Panc1 (cell line): ENCODE data around the gene SNTN. TPM values are rescaled to one million over a fixed set of nuclear protein-coding genes. Genes with fewer than 3 reads are reported as not detected.

ENCODE experiments used
- ATAC-seq: fragments of 200-7000 bp; cut with Tn5 transposase; 2 replicates; pipeline ENCODE4 v1.9.1; 2020; ENCODE audit warnings: mild to moderate bottlenecking, moderate library complexity
- BruUV-seq: library from RNA; stranded (reverse); fragments of 400-500 nt; replicated peaks from 2 replicates; lab custom pipeline; 2021; lab: Mats Ljungman, UMichigan
- CTCF ChIA-PET: fragments of 300-600 bp; sonication (Branson Sonifier 250); formaldehyde crosslinking; loops from one replicate; lab custom pipeline; 2022; ENCODE audit warnings: antibody characterized with exemption; lab: Charles Lee
- POLR2A ChIA-PET: fragments of 300-600 bp; sonication (Branson Sonifier 250); formaldehyde crosslinking; loops from one replicate; lab custom pipeline; 2022; ENCODE audit warnings: antibody characterized with exemption; lab: Charles Lee
- DNase-seq: peaks from one replicate; pipeline ENCODE4 v3.0.0-alpha.2; 2010; ENCODE audit warnings: low read depth, low spot score
- H3K27ac ChIP-seq: 2 replicates; pipeline ENCODE4 v1.5.1; 2011; ENCODE audit warnings: mild to moderate bottlenecking, low read length, inconsistent platforms
- H3K27me3 ChIP-seq: fragments of 200-500 bp; sonication (Bioruptor generic); 2 replicates; pipeline ENCODE4 v1.6.0; 2014; ENCODE audit warnings: low read length, inconsistent platforms; ENCODE audit not compliant: control insufficient read depth, insufficient read depth
- H3K36me3 ChIP-seq: fragments of 200-500 bp; sonication (Bioruptor generic); 2 replicates; pipeline ENCODE4 v1.5.1; 2014; ENCODE audit warnings: inconsistent platforms, mild to moderate bottlenecking, low read length, moderate library complexity; ENCODE audit not compliant: control insufficient read depth, insufficient read depth
- H3K4me1 ChIP-seq: 2 replicates; pipeline ENCODE4 v1.5.1; 2011; ENCODE audit warnings: inconsistent platforms, mild to moderate bottlenecking, low read length, moderate library complexity; ENCODE audit not compliant: control insufficient read depth, insufficient read depth
- H3K4me3 ChIP-seq, 2 experiments: 2 replicates each; pipeline ENCODE4 v1.5.1; 2011 to 2012; ENCODE audit warnings: low read depth in 2 of 2, low read length in 2 of 2, mild to moderate bottlenecking in 2 of 2, inconsistent platforms in 1 of 2, moderate library complexity in 1 of 2
- H3K9me3 ChIP-seq: fragments of 200-500 bp; sonication (Bioruptor generic); 2 replicates; pipeline ENCODE4 v1.5.1; 2014; ENCODE audit warnings: low read depth, mild to moderate bottlenecking, inconsistent platforms, low read length, moderate library complexity; ENCODE audit not compliant: control insufficient read depth, insufficient read depth
- CTCF ChIP-seq: fragments of 450-650 bp; IDR thresholded peaks from 2 replicates; pipeline ENCODE4 v1.5.1; 2017; ENCODE audit warnings: mild to moderate bottlenecking
- POLR2AphosphoS5 ChIP-seq: IDR thresholded peaks from 2 replicates; pipeline ENCODE4 v1.6.1; 2012; ENCODE audit warnings: mild to moderate bottlenecking, low read depth, low read length, moderate library complexity
- REST ChIP-seq, 2 experiments: IDR thresholded peaks; 2 replicates each; pipeline ENCODE4 v1.6.1; 2011 to 2012; ENCODE audit warnings: low read depth in 2 of 2, control low read depth in 1 of 2, low read length in 1 of 2, mild to moderate bottlenecking in 1 of 2, moderate library complexity in 1 of 2; ENCODE audit not compliant: insufficient read depth in 1 of 2
- SIN3A ChIP-seq: IDR thresholded peaks from 2 replicates; pipeline ENCODE4 v1.6.1; 2012; ENCODE audit warnings: low read depth, mild to moderate bottlenecking, low read length, moderate library complexity, borderline replicate concordance; ENCODE audit not compliant: insufficient read depth
- TCF7L2 ChIP-seq: IDR thresholded peaks from 2 replicates; pipeline ENCODE4 v1.6.1; 2011; ENCODE audit warnings: mild to moderate bottlenecking, low read depth, low read length, inconsistent platforms
- in situ Hi-C: cut with HindIII; loops from 2 replicates; pipeline ENCODE4 v1.10.0; 2016; ENCODE audit warnings: low sequenced_read_pairs, low pct_unique_long_range_greater_than_20kb
- intact Hi-C: fragments of 100-400 bp; cut with micrococcal nuclease; formaldehyde crosslinking; loops from one replicate; pipeline ENCODE4 v1.10.0; 2022; ENCODE audit not compliant: unreplicated experiment
- total RNA-seq: library from RNA; stranded (reverse); gene quantifications from one replicate; pipeline ENCODE4 v1.2.1, GENCODE V29; 2021; ENCODE audit not compliant: unreplicated experiment

SNTN gene
- total RNA-seq, 1 experiment from 2014 or later: not detected

- H3K4me3 ChIP-seq: no peak overlapping the region
- no peak overlapping the region for H3K27ac ChIP-seq
- no peaks in the 10 kb centered on the region for H3K4me1 ChIP-seq
- ChIA-PET CTCF (no interaction called here), POLR2A (no interaction called here)
- ATAC-seq: no peak
- DNase-seq: no peak
- in situ Hi-C loops: no loop called here
- no peaks in the 10 kb centered on the region for H3K27me3 ChIP-seq
- intact Hi-C loops: no loop called here
- H3K9me3 ChIP-seq: no peaks in the 10 kb centered on the region
- TF ChIP-seq CTCF: no peak
- no peak for TF ChIP-seq POLR2AphosphoS5
- no peak for TF ChIP-seq REST (IDR thresholded peaks at IDR 0.05; ENCODE audit: insufficient read depth in 1 of 2, low read depth in 2 of 2, low read length in 1 of 2)
- TF ChIP-seq TCF7L2: no peak
- TF ChIP-seq SIN3A: no peak
- BruUV-seq: no TSS peak
- H3K36me3 ChIP-seq: no peaks in the 10 kb centered on the region
Measured at GRCh38 chr3:63609408-63609807, 43.1 kb upstream of the SNTN start.

GRCh38 chr3:63609834-63610233 is 42.6 kb upstream of the SNTN start:
- no peak overlapping the region for H3K4me3 ChIP-seq
- H3K36me3 ChIP-seq: no peaks in the 10 kb centered on the region
- ChIA-PET POLR2A (no interaction called here), CTCF (no interaction called here)
- H3K27ac ChIP-seq: no peak overlapping the region
- H3K9me3 ChIP-seq: no peaks in the 10 kb centered on the region
- in situ Hi-C loops: no loop called here
- no peaks in the 10 kb centered on the region for H3K27me3 ChIP-seq
- no peak for ATAC-seq
- TF ChIP-seq REST (IDR thresholded peaks at IDR 0.05; ENCODE audit: insufficient read depth in 1 of 2, low read depth in 2 of 2, low read length in 1 of 2) (no peak), CTCF (no peak), TCF7L2 (no peak), SIN3A (no peak), POLR2AphosphoS5 (no peak)
- no TSS peak for BruUV-seq
- DNase-seq: no peak
- intact Hi-C loops: no loop called here
- no peaks in the 10 kb centered on the region for H3K4me1 ChIP-seq
